ENCODE results near the gene WWC1.

The WWC1 gene

GRCh38 chr5:168408561-168409305 lies 117.3 kb downstream of the WWC1 start:
- no peaks in the 10 kb centered on the region for H3K9me3 ChIP-seq (ENCODE audit: insufficient read depth, low read depth, low read length)
- H3K9ac ChIP-seq (ENCODE audit: low read depth, low read length) = no peak overlapping the region
- no peak overlapping the region for H3K27ac ChIP-seq (ENCODE audit: low read length)
- H3K36me3 ChIP-seq (ENCODE audit: insufficient read depth, low read depth, low read length) = peaks cover 87% of the 10 kb centered on the region
- no peak overlapping the region for H3K4me3 ChIP-seq (ENCODE audit: low read length)
- H3K4me1 ChIP-seq (ENCODE audit: insufficient read depth, low read length) = no peaks in the 10 kb centered on the region
- H3K27me3 ChIP-seq (ENCODE audit: insufficient read depth, low read length) = no peaks in the 10 kb centered on the region

- Histone ChIP-seq H3K4me3 (ENCODE audit: low read length) (no peak overlapping the region), H3K4me1 (ENCODE audit: insufficient read depth, low read length) (no peaks in the 10 kb centered on the region), H3K9me3 (ENCODE audit: insufficient read depth, low read depth, low read length) (no peaks in the 10 kb centered on the region), H3K9ac (ENCODE audit: low read depth, low read length) (no peak overlapping the region), H3K27me3 (ENCODE audit: insufficient read depth, low read length) (no peaks in the 10 kb centered on the region), H3K27ac (ENCODE audit: low read length) (no peak overlapping the region), H3K36me3 (ENCODE audit: insufficient read depth, low read depth, low read length) (peaks cover 88% of the 10 kb centered on the region)
These were observed 118.4 kb downstream of the WWC1 start for GRCh38 chr5:168409591-168410458.

GRCh38 chr5:168411871-168412270 lies 120.4 kb downstream of the WWC1 start:
- H3K9me3 ChIP-seq (ENCODE audit: insufficient read depth, low read depth, low read length) = no peaks in the 10 kb centered on the region
- H3K36me3 ChIP-seq (ENCODE audit: insufficient read depth, low read depth, low read length) = peaks cover 91% of the 10 kb centered on the region
- no peak overlapping the region for H3K9ac ChIP-seq (ENCODE audit: low read depth, low read length)
- H3K27ac ChIP-seq (ENCODE audit: low read length) = no peak overlapping the region
- H3K4me1 ChIP-seq (ENCODE audit: insufficient read depth, low read length) = no peaks in the 10 kb centered on the region
- H3K4me3 ChIP-seq (ENCODE audit: low read length) = no peak overlapping the region
- H3K27me3 ChIP-seq (ENCODE audit: insufficient read depth, low read length) = no peaks in the 10 kb centered on the region

- peaks cover 91% of the 10 kb centered on the region for H3K36me3 ChIP-seq (ENCODE audit: insufficient read depth, low read depth, low read length)
- no peaks in the 10 kb centered on the region for H3K27me3 ChIP-seq (ENCODE audit: insufficient read depth, low read length)
- H3K9me3 ChIP-seq (ENCODE audit: insufficient read depth, low read depth, low read length) = no peaks in the 10 kb centered on the region
- H3K4me3 ChIP-seq (ENCODE audit: low read length) = no peak overlapping the region
- H3K27ac ChIP-seq (ENCODE audit: low read length) = no peak overlapping the region
- no peak overlapping the region for H3K9ac ChIP-seq (ENCODE audit: low read depth, low read length)
- no peaks in the 10 kb centered on the region for H3K4me1 ChIP-seq (ENCODE audit: insufficient read depth, low read length)
These were observed 121.6 kb downstream of the WWC1 start for GRCh38 chr5:168413062-168413461.

- H3K36me3 ChIP-seq (ENCODE audit: insufficient read depth, low read depth, low read length) = peaks cover 91% of the 10 kb centered on the region
- no peaks in the 10 kb centered on the region for H3K9me3 ChIP-seq (ENCODE audit: insufficient read depth, low read depth, low read length)
- no peaks in the 10 kb centered on the region for H3K4me1 ChIP-seq (ENCODE audit: insufficient read depth, low read length)
- no peak overlapping the region for H3K4me3 ChIP-seq (ENCODE audit: low read length)
- H3K27me3 ChIP-seq (ENCODE audit: insufficient read depth, low read length) = no peaks in the 10 kb centered on the region
- no peak overlapping the region for H3K9ac ChIP-seq (ENCODE audit: low read depth, low read length)
- no peak overlapping the region for H3K27ac ChIP-seq (ENCODE audit: low read length)
These were observed 122.2 kb downstream of the WWC1 start for GRCh38 chr5:168413596-168413995.

- peaks cover 78% of the 10 kb centered on the region for H3K36me3 ChIP-seq (ENCODE audit: insufficient read depth, low read depth, low read length)
- H3K27ac ChIP-seq (ENCODE audit: low read length) = no peak overlapping the region
These were observed 124.0 kb downstream of the WWC1 start for GRCh38 chr5:168415401-168415800.

GRCh38 chr5:168415971-168416370 lies 124.5 kb downstream of the WWC1 start:
- Histone ChIP-seq H3K4me3 (ENCODE audit: low read length) (no peak overlapping the region), H3K27ac (ENCODE audit: low read length) (no peak overlapping the region), H3K36me3 (ENCODE audit: insufficient read depth, low read depth, low read length) (peaks cover 73% of the 10 kb centered on the region), H3K4me1 (ENCODE audit: insufficient read depth, low read length) (no peaks in the 10 kb centered on the region), H3K27me3 (ENCODE audit: insufficient read depth, low read length) (no peaks in the 10 kb centered on the region), H3K9ac (ENCODE audit: low read depth, low read length) (no peak overlapping the region), H3K9me3 (ENCODE audit: insufficient read depth, low read depth, low read length) (no peaks in the 10 kb centered on the region)

More at GRCh38 chr5:168415401-168415800, 124.0 kb downstream of the WWC1 start:
- Histone ChIP-seq H3K27me3 (ENCODE audit: insufficient read depth, low read length) (no peaks in the 10 kb centered on the region), H3K4me3 (ENCODE audit: low read length) (no peak overlapping the region), H3K9me3 (ENCODE audit: insufficient read depth, low read depth, low read length) (no peaks in the 10 kb centered on the region), H3K9ac (ENCODE audit: low read depth, low read length) (no peak overlapping the region), H3K4me1 (ENCODE audit: insufficient read depth, low read length) (no peaks in the 10 kb centered on the region)

DNA sequence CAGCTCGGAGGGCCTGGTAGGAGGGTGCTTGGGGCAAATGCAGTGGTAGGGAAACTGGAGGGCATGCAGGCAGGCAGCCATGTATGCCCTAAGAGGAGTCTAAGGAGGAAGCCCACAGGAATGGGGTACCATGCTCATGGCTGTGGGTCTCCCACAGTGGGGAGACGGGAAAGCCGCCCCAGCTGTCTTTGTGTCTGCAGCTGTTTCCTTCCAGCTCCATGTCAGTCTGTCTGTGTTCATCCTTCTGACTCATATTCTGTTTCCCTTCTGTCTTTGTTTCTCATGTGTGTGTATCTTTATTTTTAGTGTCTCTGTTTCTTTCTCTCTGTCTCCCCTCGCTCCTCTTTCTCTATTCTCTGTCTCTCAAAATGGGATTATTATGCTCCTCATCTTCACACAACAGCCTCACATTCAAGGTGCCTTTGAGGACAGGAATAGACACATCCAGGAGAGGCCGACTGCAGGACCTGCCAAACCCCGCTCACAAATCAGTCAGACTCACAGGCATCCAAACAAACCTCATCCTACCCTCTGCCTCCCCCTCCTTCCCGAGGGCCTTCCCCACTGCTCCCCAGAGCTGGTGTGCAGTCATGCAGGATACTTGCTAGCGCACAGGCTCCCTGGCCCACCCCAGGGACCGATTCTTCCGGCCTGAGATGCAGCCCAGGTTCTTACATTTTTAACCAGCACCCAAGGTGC lies 126.4 kb downstream of the WWC1 start:
- Histone ChIP-seq H3K27me3 (ENCODE audit: insufficient read depth, low read length) (no peaks in the 10 kb centered on the region), H3K4me3 (ENCODE audit: low read length) (no peak overlapping the region), H3K36me3 (ENCODE audit: insufficient read depth, low read depth, low read length) (peaks cover 60% of the 10 kb centered on the region), H3K9me3 (ENCODE audit: insufficient read depth, low read depth, low read length) (no peaks in the 10 kb centered on the region), H3K4me1 (ENCODE audit: insufficient read depth, low read length) (no peaks in the 10 kb centered on the region), H3K9ac (ENCODE audit: low read depth, low read length) (no peak overlapping the region), H3K27ac (ENCODE audit: low read length) (no peak overlapping the region)

- no peak overlapping the region for H3K9ac ChIP-seq (ENCODE audit: low read depth, low read length)
- no peaks in the 10 kb centered on the region for H3K9me3 ChIP-seq (ENCODE audit: insufficient read depth, low read depth, low read length)
- no peak overlapping the region for H3K27ac ChIP-seq (ENCODE audit: low read length)
- no peaks in the 10 kb centered on the region for H3K27me3 ChIP-seq (ENCODE audit: insufficient read depth, low read length)
- H3K4me3 ChIP-seq (ENCODE audit: low read length) = no peak overlapping the region
- no peaks in the 10 kb centered on the region for H3K4me1 ChIP-seq (ENCODE audit: insufficient read depth, low read length)
- H3K36me3 ChIP-seq (ENCODE audit: insufficient read depth, low read depth, low read length) = peaks cover 53% of the 10 kb centered on the region
These were observed 129.0 kb downstream of the WWC1 start for GRCh38 chr5:168420461-168420860.

DNA sequence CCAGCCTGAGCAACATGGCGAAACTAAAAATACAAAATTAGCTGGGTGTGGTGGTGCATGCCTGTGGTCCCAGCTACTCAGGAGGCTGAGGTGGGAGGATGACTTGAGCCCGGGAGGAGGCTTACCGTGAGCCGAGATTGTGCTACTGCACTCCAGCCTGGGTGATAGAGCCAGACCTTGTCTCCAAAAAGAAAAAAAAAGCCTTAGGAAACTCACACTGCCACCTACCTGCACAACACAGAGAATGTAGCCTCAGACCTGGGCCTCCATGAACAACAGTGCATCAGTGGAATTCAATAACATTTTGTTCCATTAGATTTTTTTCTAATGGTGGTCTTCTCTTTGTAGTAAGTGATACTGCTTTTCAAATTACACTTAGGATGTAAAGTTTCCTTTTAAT lies 131.0 kb downstream of the WWC1 start:
- Histone ChIP-seq H3K27ac (ENCODE audit: low read length) (no peak overlapping the region), H3K9ac (ENCODE audit: low read depth, low read length) (no peak overlapping the region), H3K4me3 (ENCODE audit: low read length) (no peak overlapping the region), H3K4me1 (ENCODE audit: insufficient read depth, low read length) (no peaks in the 10 kb centered on the region), H3K9me3 (ENCODE audit: insufficient read depth, low read depth, low read length) (no peaks in the 10 kb centered on the region), H3K36me3 (ENCODE audit: insufficient read depth, low read depth, low read length) (peaks cover 44% of the 10 kb centered on the region), H3K27me3 (ENCODE audit: insufficient read depth, low read length) (no peaks in the 10 kb centered on the region)

GRCh38 chr5:168423478-168423877 lies 132.0 kb downstream of the WWC1 start:
- H3K36me3 ChIP-seq (ENCODE audit: insufficient read depth, low read depth, low read length) = peaks cover 42% of the 10 kb centered on the region
- H3K4me3 ChIP-seq (ENCODE audit: low read length) = no peak overlapping the region
- no peak overlapping the region for H3K9ac ChIP-seq (ENCODE audit: low read depth, low read length)
- H3K4me1 ChIP-seq (ENCODE audit: insufficient read depth, low read length) = no peaks in the 10 kb centered on the region
- no peaks in the 10 kb centered on the region for H3K27me3 ChIP-seq (ENCODE audit: insufficient read depth, low read length)
- no peak overlapping the region for H3K27ac ChIP-seq (ENCODE audit: low read length)
- no peaks in the 10 kb centered on the region for H3K9me3 ChIP-seq (ENCODE audit: insufficient read depth, low read depth, low read length)

Measured in iPS-20b (cell line).